ENCODE measurements around the gene SHB. TPM values are rescaled to one million over a fixed set of nuclear protein-coding genes. Genes with fewer than 3 reads are reported as not detected.

The SHB gene
- total RNA-seq, 1 experiment from 2014 or later: 56.4 TPM

DNA sequence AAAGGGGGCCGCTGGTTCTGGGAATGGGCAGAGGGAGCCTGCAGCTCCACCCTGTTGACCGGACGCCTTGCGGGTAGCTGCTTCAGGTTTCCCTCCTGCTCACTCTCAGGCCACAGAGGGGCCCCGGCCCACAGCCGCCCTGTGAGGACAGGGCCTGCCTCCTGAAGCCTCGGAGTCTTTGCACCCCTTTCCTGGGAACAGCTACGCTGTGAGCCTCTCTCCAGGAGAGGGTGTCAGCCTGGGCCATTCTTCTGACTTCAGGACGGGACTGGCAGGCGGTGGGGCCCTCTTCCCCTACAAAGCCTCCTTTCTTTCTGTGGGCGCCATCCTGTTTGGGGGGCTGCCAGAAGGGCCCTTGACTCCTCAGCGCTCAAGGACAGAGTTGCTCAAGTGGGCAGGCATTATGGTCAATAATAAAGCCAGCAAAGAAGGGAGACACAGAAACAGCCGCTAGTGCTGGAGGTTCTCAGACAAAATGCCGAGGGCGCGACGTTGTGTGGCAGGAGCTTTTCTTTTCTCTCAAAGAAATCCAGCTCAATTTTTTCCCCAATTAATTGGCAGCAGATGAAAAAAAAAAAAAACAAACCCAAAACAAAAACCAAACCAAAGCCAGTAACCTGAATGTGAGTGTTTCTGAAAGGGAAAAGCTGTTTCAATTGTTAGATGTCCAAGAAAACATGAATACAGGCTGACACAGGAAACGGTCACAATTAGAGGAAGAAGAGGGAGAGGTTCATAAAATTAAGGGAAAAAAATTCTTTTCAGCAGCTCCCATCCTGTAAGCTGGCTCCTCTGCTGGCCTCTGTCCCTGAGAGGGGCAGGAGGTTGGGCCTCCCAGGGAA, 152.3 kb downstream of the SHB start:
- intact Hi-C loops (cut with micrococcal nuclease): no loop called here
- BruUV-seq (replicated peaks): no TSS peak
- H3K9me2 ChIP-seq (replicated peaks; ENCODE audit: low read length): no peaks in the 10 kb centered on the region
- no peak for DNase-seq
- no peak for ATAC-seq
- TF ChIP-seq EZH2 (IDR thresholded peaks at IDR 0.05; ENCODE audit: low read length, unreplicated experiment) (no peak), EZH2phosphoT487 (IDR thresholded peaks at IDR 0.05; ENCODE audit: borderline replicate concordance, low read length) (no peak), CTCF (conservative IDR thresholded peaks at IDR 0.05; ENCODE audit: low read depth, low read length) (no peak)
- H3K79me2 ChIP-seq (ENCODE audit: low read length): no peaks in the 10 kb centered on the region
- no peak overlapping the region for H2AFZ ChIP-seq (ENCODE audit: low read length)
- no peaks in the 10 kb centered on the region for H3K9me3 ChIP-seq (ENCODE audit: low read length)
- H3K4me1 ChIP-seq (ENCODE audit: insufficient read depth, low read length): no peaks in the 10 kb centered on the region
- H3K27me3 ChIP-seq (ENCODE audit: low read length): no peaks in the 10 kb centered on the region
- H3K27ac ChIP-seq (ENCODE audit: low read length): no peak overlapping the region
- no peak overlapping the region for H3K4me2 ChIP-seq (ENCODE audit: low read length)
- no peaks in the 10 kb centered on the region for H4K20me1 ChIP-seq (ENCODE audit: low read length)
- H3K4me3 ChIP-seq (ENCODE audit: low read length): no peak overlapping the region
- H3F3A ChIP-seq (ENCODE audit: low read length, unreplicated experiment): no peaks in the 10 kb centered on the region
- ChIA-PET CTCF (interaction anchor here (0.6 to 0.7 kb wide), 2 partner anchors 79 to 201 kb away, joined by 5 to 10 read pairs; no protein-coding TSS in a partner anchor), POLR2A (ENCODE audit: unreplicated experiment) (no interaction called here)
- H3K36me3 ChIP-seq (ENCODE audit: low read depth, low read length): peaks cover 3% of the 10 kb centered on the region
- no peak overlapping the region for H3K9ac ChIP-seq (ENCODE audit: low read length)

DNA sequence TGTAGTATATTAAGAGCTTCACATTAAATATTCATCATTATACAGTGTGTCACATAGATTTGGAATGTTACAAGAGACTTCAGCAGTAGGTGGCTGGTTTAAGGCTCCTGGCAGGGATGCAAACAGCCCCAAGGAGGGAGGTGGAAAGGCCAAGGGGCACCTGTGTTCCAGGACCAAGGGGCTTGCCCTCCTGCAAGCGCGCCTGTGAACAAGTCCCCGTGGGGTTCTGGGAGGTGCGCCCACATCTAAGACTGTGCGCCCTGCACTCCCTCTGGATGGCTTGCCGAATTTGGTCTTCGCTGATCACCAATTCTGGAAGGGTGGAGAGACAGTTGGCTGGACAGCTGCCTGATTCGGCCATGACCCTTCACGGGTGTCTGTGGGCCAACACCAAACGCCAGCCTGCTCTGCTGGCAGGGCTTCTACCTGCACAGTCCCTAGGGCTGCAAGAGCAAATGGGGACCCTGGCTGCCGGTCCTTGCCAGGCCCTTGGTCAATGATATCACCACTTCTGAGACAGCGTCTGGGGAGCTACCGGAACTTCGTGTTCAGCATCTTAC, 153.0 kb downstream of the SHB start:
- H3K79me2 ChIP-seq (ENCODE audit: low read length): no peaks in the 10 kb centered on the region
- no peak overlapping the region for H3K4me3 ChIP-seq (ENCODE audit: low read length)
- no peak for ATAC-seq
- no peak overlapping the region for H3K9ac ChIP-seq (ENCODE audit: low read length)
- no peak for TF ChIP-seq EZH2phosphoT487 (IDR thresholded peaks at IDR 0.05; ENCODE audit: borderline replicate concordance, low read length)
- no peak for TF ChIP-seq CTCF (conservative IDR thresholded peaks at IDR 0.05; ENCODE audit: low read depth, low read length)
- no peak for TF ChIP-seq EZH2 (IDR thresholded peaks at IDR 0.05; ENCODE audit: low read length, unreplicated experiment)
- H2AFZ ChIP-seq (ENCODE audit: low read length): no peak overlapping the region
- no peaks in the 10 kb centered on the region for H3K9me2 ChIP-seq (replicated peaks; ENCODE audit: low read length)
- no peaks in the 10 kb centered on the region for H3K4me1 ChIP-seq (ENCODE audit: insufficient read depth, low read length)
- BruUV-seq (replicated peaks): no TSS peak
- intact Hi-C loops (cut with micrococcal nuclease): no loop called here
- no peak overlapping the region for H3K27ac ChIP-seq (ENCODE audit: low read length)
- DNase-seq: no peak
- ChIA-PET CTCF (no interaction called here), POLR2A (ENCODE audit: unreplicated experiment) (interaction anchor here (0.6 kb wide), 1 partner anchor 446 kb away, joined by 3 read pairs; no protein-coding TSS in a partner anchor)
- H3K4me2 ChIP-seq (ENCODE audit: low read length): no peak overlapping the region
- no peaks in the 10 kb centered on the region for H3F3A ChIP-seq (ENCODE audit: low read length, unreplicated experiment)
- H3K9me3 ChIP-seq (ENCODE audit: low read length): no peaks in the 10 kb centered on the region
- no peaks in the 10 kb centered on the region for H4K20me1 ChIP-seq (ENCODE audit: low read length)
- peaks cover 3% of the 10 kb centered on the region for H3K36me3 ChIP-seq (ENCODE audit: low read depth, low read length)
- no peaks in the 10 kb centered on the region for H3K27me3 ChIP-seq (ENCODE audit: low read length)
